NCI-H82 (cell line): ENCODE results near the gene IQSEC1.
"Not testable (repeated sequence)": the region's sequence is repeated elsewhere in the genome, so short reads cannot be mapped to it uniquely, and the experiment has no call there.

Source experiments
- DNase-seq: peaks from one replicate; lab custom pipeline; 2025; lab: John Stamatoyannopoulos, UW

Gene IQSEC1

GRCh38 chr3:12893247-12893646 is 180.0 kb downstream of the IQSEC1 start:
- no peak for DNase-seq

- DNase-seq: no peak
These were observed 180.4 kb downstream of the IQSEC1 start for GRCh38 chr3:12892840-12893189.

- peak; percentile 75 for DNase-seq
These were observed 181.0 kb downstream of the IQSEC1 start for GRCh38 chr3:12891985-12892839.

- no peak for DNase-seq
These were observed 181.7 kb downstream of the IQSEC1 start for GRCh38 chr3:12891391-12891984.

- DNase-seq: no peak
These were observed 182.4 kb downstream of the IQSEC1 start for GRCh38 chr3:12890610-12891390.

- no peak for DNase-seq
These were observed 186.5 kb downstream of the IQSEC1 start for GRCh38 chr3:12886736-12887135.

GRCh38 chr3:12886106-12886679 is 187.0 kb downstream of the IQSEC1 start:
- no peak for DNase-seq

GRCh38 chr3:12885583-12885930 is 187.7 kb downstream of the IQSEC1 start:
- no peak for DNase-seq

- no peak for DNase-seq
These were observed 188.2 kb downstream of the IQSEC1 start for GRCh38 chr3:12884790-12885582.

GRCh38 chr3:12884186-12884680 is 189.0 kb downstream of the IQSEC1 start:
- DNase-seq: no peak

- no peak for DNase-seq
These were observed 190.6 kb downstream of the IQSEC1 start for GRCh38 chr3:12882336-12883310.

- DNase-seq: not testable (repeated sequence)
These were observed 191.4 kb downstream of the IQSEC1 start for GRCh38 chr3:12881858-12882257.

GRCh38 chr3:12879191-12879815 is 193.9 kb downstream of the IQSEC1 start:
- DNase-seq: no peak

GRCh38 chr3:12878758-12879157 is 194.5 kb downstream of the IQSEC1 start:
- not testable (repeated sequence) for DNase-seq

GRCh38 chr3:12878141-12878574 is 195.1 kb downstream of the IQSEC1 start:
- no peak for DNase-seq

- no peak for DNase-seq
These were observed 196.2 kb downstream of the IQSEC1 start for GRCh38 chr3:12877040-12877439.

GRCh38 chr3:12875857-12876836 is 197.1 kb downstream of the IQSEC1 start:
- peak; percentile 84 for DNase-seq

GRCh38 chr3:12871404-12871983 is 201.7 kb downstream of the IQSEC1 start:
- DNase-seq: no peak
